Measurements from ENCODE around the gene CX3CL1. TPM values are rescaled to one million over a fixed set of nuclear protein-coding genes. Genes with fewer than 3 reads are reported as not detected.

The CX3CL1 gene
- total and polyA plus RNA-seq, 2 of the 13 experiments (the other 11 are each of a cell fraction or from before 2014, with no cell fraction given), result 57.3 to 60.8 TPM

DNA sequence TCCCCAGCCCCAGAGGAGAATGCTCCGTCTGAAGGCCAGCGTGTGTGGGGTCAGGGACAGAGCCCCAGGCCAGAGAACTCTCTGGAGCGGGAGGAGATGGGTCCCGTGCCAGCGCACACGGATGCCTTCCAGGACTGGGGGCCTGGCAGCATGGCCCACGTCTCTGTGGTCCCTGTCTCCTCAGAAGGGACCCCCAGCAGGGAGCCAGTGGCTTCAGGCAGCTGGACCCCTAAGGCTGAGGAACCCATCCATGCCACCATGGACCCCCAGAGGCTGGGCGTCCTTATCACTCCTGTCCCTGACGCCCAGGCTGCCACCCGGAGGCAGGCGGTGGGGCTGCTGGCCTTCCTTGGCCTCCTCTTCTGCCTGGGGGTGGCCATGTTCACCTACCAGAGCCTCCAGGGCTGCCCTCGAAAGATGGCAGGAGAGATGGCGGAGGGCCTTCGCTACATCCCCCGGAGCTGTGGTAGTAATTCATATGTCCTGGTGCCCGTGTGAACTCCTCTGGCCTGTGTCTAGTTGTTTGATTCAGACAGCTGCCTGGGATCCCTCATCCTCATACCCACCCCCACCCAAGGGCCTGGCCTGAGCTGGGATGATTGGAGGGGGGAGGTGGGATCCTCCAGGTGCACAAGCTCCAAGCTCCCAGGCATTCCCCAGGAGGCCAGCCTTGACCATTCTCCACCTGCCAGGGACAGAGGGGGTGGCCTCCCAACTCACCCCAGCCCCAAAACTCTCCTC, 10.4 kb downstream of the CX3CL1 start (continued):
- TF ChIP-seq, protein P1, sequence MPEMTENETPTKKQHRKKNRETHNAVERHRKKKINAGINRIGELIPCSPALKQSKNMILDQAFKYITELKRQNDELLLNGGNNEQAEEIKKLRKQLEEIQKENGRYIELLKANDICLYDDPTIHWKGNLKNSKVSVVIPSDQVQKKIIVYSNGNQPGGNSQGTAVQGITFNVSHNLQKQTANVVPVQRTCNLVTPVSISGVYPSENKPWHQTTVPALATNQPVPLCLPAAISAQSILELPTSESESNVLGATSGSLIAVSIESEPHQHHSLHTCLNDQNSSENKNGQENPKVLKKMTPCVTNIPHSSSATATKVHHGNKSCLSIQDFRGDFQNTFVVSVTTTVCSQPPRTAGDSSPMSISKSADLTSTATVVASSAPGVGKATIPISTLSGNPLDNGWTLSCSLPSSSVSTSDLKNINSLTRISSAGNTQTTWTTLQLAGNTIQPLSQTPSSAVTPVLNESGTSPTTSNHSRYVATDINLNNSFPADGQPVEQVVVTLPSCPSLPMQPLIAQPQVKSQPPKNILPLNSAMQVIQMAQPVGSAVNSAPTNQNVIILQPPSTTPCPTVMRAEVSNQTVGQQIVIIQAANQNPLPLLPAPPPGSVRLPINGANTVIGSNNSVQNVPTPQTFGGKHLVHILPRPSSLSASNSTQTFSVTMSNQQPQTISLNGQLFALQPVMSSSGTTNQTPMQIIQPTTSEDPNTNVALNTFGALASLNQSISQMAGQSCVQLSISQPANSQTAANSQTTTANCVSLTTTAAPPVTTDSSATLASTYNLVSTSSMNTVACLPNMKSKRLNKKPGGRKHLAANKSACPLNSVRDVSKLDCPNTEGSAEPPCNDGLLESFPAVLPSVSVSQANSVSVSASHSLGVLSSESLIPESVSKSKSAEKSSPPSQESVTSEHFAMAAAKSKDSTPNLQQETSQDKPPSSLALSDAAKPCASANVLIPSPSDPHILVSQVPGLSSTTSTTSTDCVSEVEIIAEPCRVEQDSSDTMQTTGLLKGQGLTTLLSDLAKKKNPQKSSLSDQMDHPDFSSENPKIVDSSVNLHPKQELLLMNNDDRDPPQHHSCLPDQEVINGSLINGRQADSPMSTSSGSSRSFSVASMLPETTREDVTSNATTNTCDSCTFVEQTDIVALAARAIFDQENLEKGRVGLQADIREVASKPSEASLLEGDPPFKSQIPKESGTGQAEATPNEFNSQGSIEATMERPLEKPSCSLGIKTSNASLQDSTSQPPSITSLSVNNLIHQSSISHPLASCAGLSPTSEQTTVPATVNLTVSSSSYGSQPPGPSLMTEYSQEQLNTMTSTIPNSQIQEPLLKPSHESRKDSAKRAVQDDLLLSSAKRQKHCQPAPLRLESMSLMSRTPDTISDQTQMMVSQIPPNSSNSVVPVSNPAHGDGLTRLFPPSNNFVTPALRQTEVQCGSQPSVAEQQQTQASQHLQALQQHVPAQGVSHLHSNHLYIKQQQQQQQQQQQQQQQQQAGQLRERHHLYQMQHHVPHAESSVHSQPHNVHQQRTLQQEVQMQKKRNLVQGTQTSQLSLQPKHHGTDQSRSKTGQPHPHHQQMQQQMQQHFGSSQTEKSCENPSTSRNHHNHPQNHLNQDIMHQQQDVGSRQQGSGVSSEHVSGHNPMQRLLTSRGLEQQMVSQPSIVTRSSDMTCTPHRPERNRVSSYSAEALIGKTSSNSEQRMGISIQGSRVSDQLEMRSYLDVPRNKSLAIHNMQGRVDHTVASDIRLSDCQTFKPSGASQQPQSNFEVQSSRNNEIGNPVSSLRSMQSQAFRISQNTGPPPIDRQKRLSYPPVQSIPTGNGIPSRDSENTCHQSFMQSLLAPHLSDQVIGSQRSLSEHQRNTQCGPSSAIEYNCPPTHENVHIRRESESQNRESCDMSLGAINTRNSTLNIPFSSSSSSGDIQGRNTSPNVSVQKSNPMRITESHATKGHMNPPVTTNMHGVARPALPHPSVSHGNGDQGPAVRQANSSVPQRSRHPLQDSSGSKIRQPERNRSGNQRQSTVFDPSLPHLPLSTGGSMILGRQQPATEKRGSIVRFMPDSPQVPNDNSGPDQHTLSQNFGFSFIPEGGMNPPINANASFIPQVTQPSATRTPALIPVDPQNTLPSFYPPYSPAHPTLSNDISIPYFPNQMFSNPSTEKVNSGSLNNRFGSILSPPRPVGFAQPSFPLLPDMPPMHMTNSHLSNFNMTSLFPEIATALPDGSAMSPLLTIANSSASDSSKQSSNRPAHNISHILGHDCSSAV (CRISPR knock-in tag; IDR thresholded peaks at IDR 0.05; ENCODE audit: borderline replicate concordance), result no peak
- TF ChIP-seq, protein P2, sequence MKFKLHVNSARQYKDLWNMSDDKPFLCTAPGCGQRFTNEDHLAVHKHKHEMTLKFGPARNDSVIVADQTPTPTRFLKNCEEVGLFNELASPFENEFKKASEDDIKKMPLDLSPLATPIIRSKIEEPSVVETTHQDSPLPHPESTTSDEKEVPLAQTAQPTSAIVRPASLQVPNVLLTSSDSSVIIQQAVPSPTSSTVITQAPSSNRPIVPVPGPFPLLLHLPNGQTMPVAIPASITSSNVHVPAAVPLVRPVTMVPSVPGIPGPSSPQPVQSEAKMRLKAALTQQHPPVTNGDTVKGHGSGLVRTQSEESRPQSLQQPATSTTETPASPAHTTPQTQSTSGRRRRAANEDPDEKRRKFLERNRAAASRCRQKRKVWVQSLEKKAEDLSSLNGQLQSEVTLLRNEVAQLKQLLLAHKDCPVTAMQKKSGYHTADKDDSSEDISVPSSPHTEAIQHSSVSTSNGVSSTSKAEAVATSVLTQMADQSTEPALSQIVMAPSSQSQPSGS (CRISPR knock-in tag; IDR thresholded peaks at IDR 0.05), result no peak
- TF ChIP-seq EHMT2 (IDR thresholded peaks at IDR 0.05; ENCODE audit: borderline replicate concordance, low read depth, low read length) (no peak), ZNF160 (CRISPR knock-in tag; IDR thresholded peaks at IDR 0.05) (no peak), FOXO1 (CRISPR knock-in tag; IDR thresholded peaks at IDR 0.05) (no peak), TOPORS (CRISPR knock-in tag; IDR thresholded peaks at IDR 0.05) (0 out of 2 replicates have a peak, but pooled peaks have one; percentile 32), SMAD3 (CRISPR knock-in tag; IDR thresholded peaks at IDR 0.05) (no peak), NFRKB (IDR thresholded peaks at IDR 0.05) (no peak), ZNF451 (CRISPR knock-in tag; IDR thresholded peaks at IDR 0.05) (no peak), CBX5 (CRISPR knock-in tag; IDR thresholded peaks at IDR 0.05; ENCODE audit: borderline replicate concordance) (no peak), ZFP41 (CRISPR knock-in tag; IDR thresholded peaks at IDR 0.05; ENCODE audit: borderline replicate concordance) (no peak)
- TF ChIP-seq, protein P3, sequence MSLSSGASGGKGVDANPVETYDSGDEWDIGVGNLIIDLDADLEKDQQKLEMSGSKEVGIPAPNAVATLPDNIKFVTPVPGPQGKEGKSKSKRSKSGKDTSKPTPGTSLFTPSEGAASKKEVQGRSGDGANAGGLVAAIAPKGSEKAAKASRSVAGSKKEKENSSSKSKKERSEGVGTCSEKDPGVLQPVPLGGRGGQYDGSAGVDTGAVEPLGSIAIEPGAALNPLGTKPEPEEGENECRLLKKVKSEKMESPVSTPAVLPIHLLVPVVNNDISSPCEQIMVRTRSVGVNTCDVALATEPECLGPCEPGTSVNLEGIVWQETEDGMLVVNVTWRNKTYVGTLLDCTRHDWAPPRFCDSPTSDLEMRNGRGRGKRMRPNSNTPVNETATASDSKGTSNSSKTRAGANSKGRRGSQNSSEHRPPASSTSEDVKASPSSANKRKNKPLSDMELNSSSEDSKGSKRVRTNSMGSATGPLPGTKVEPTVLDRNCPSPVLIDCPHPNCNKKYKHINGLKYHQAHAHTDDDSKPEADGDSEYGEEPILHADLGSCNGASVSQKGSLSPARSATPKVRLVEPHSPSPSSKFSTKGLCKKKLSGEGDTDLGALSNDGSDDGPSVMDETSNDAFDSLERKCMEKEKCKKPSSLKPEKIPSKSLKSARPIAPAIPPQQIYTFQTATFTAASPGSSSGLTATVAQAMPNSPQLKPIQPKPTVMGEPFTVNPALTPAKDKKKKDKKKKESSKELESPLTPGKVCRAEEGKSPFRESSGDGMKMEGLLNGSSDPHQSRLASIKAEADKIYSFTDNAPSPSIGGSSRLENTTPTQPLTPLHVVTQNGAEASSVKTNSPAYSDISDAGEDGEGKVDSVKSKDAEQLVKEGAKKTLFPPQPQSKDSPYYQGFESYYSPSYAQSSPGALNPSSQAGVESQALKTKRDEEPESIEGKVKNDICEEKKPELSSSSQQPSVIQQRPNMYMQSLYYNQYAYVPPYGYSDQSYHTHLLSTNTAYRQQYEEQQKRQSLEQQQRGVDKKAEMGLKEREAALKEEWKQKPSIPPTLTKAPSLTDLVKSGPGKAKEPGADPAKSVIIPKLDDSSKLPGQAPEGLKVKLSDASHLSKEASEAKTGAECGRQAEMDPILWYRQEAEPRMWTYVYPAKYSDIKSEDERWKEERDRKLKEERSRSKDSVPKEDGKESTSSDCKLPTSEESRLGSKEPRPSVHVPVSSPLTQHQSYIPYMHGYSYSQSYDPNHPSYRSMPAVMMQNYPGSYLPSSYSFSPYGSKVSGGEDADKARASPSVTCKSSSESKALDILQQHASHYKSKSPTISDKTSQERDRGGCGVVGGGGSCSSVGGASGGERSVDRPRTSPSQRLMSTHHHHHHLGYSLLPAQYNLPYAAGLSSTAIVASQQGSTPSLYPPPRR (CRISPR knock-in tag; IDR thresholded peaks at IDR 0.05; ENCODE audit: borderline replicate concordance), result no peak
- TF ChIP-seq, protein P4, sequence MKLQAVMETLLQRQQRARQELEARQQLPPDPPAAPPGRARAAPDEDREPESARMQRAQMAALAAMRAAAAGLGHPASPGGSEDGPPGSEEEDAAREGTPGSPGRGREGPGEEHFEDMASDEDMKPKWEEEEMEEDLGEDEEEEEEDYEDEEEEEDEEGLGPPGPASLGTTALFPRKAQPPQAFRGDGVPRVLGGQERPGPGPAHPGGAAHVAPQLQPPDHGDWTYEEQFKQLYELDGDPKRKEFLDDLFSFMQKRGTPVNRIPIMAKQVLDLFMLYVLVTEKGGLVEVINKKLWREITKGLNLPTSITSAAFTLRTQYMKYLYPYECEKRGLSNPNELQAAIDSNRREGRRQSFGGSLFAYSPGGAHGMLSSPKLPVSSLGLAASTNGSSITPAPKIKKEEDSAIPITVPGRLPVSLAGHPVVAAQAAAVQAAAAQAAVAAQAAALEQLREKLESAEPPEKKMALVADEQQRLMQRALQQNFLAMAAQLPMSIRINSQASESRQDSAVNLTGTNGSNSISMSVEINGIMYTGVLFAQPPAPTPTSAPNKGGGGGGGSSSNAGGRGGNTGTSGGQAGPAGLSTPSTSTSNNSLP (IDR thresholded peaks at IDR 0.05; ENCODE audit: low read depth, low read length), result no peak

All from HepG2 (cell line).